CD4-positive, alpha-beta T cell treated with Interleukin-21 for 1 hour (primary cell): ENCODE results near the gene SLC22A3.
"Not testable (repeated sequence)": the region's sequence is repeated elsewhere in the genome, so short reads cannot be mapped to it uniquely, and the experiment has no call there.

Experiments
- DNase-seq: peaks from one replicate; pipeline ENCODE4 v3.0.0-alpha.2; 2020

SLC22A3 gene

GRCh38 chr6:160336200-160336599 lies 12.0 kb upstream of the SLC22A3 start:
- DNase-seq, result no peak

- DNase-seq, result no peak
Measured at GRCh38 chr6:160337301-160337700, 10.9 kb upstream of the SLC22A3 start.

GRCh38 chr6:160337991-160338390 lies 10.2 kb upstream of the SLC22A3 start:
- no peak for DNase-seq

- no peak for DNase-seq
Measured at GRCh38 chr6:160343144-160343543, 5.0 kb upstream of the SLC22A3 start.

GRCh38 chr6:160344271-160344670 lies 3.9 kb upstream of the SLC22A3 start:
- DNase-seq, result no peak

- DNase-seq, result no peak
Measured at GRCh38 chr6:160347259-160348222, 637 bp upstream of the SLC22A3 start.

- no peak for DNase-seq
Measured at GRCh38 chr6:160349020-160349441, 853 bp downstream of the SLC22A3 start.

GRCh38 chr6:160349814-160350350 lies 1.7 kb downstream of the SLC22A3 start:
- no peak for DNase-seq

GRCh38 chr6:160353950-160354496 lies 5.8 kb downstream of the SLC22A3 start:
- no peak for DNase-seq

GRCh38 chr6:160355001-160355400 lies 6.8 kb downstream of the SLC22A3 start:
- DNase-seq, result no peak

- no peak for DNase-seq
Measured at GRCh38 chr6:160356074-160356744, 8.0 kb downstream of the SLC22A3 start.

GRCh38 chr6:160357088-160357487 lies 8.9 kb downstream of the SLC22A3 start:
- DNase-seq, result no peak

- DNase-seq, result no peak
Measured at GRCh38 chr6:160358225-160359119, 10.3 kb downstream of the SLC22A3 start.

GRCh38 chr6:160360955-160361354 lies 12.8 kb downstream of the SLC22A3 start:
- no peak for DNase-seq

GRCh38 chr6:160362556-160362955 lies 14.4 kb downstream of the SLC22A3 start:
- DNase-seq, result no peak

GRCh38 chr6:160363016-160363996 lies 15.1 kb downstream of the SLC22A3 start:
- DNase-seq, result no peak

GRCh38 chr6:160365117-160365516 lies 16.9 kb downstream of the SLC22A3 start:
- no peak for DNase-seq

- no peak for DNase-seq
Measured at GRCh38 chr6:160367798-160368547, 19.8 kb downstream of the SLC22A3 start.

- DNase-seq, result no peak
Measured at GRCh38 chr6:160368670-160369069, 20.5 kb downstream of the SLC22A3 start.

GRCh38 chr6:160373601-160374000 lies 25.4 kb downstream of the SLC22A3 start:
- not testable (repeated sequence) for DNase-seq
